GM10847 (cell line): Measurements from ENCODE around the gene RND1.

ENCODE experiments used
- POLR2A ChIP-seq: IDR thresholded peaks from 2 replicates; pipeline ENCODE4 v1.6.1; 2011; ENCODE audit not compliant: insufficient read length; ENCODE audit errors: extremely low read depth

RND1 gene

DNA sequence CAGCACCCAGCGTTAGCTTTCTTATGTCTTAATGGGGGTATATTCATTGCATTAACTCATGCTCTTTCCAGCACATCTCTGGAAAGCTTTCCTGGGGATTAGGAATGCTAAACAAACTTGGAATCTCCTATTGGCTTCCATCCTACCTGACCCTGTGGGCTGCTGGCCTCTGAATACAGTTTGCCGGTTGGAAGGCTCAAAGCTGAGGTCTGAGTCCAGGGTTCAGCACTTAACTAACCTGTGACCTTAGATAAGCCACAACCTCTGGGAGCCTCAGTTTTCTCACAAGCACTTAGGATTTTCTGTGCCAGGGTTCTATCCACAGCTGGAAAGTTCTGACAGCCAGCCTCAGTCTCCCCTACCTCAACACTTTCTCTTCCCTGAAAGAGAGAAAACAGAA lies 12.9 kb upstream of the RND1 start:
- no peak for TF ChIP-seq POLR2A

DNA sequence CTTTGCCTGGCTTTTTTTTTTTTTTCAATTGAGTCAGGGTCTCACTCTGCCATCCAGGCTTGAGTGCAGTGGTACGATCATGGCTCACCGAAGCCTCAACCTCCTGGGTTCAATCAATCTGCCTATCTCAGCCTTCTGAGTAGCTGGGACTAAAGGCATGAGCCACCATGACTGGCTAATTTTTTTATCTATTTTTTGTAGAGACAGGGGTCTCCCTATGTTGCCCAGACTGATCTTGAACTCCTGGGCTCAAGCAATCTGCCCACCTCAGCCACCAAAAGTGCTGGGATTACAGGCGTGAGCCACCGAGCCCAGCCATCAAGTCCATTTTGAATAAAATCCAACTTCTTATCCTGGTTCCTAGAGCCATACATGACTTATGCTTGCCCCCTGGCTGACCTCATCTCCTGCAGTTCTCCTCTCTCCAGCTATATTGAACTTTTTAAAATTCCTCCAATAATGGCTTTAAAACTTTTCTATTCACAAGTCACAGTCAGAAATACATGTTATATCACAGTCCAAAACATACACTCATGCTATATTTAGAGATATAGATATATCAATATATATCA lies 10.4 kb upstream of the RND1 start:
- TF ChIP-seq POLR2A: no peak

DNA sequence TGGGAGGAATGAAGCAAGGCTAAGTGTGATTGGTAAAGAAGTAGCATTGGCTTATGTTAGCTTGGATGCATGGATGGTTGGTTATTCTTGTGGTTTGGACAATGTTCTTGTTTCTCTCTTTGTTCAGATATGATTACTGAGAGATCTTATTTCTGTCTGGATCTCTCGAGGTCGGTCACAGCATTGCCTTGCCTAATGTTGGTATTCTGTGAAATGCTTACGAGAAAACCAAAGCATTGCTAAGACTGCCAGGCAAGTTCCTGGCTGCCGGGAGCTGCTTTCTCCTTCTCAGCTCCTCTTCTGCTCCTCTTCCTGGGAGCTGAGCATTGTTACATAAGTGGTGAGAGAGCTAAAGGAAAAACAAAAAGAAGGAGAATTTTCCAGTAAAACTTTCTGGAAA lies 7.4 kb upstream of the RND1 start:
- no peak for TF ChIP-seq POLR2A

DNA sequence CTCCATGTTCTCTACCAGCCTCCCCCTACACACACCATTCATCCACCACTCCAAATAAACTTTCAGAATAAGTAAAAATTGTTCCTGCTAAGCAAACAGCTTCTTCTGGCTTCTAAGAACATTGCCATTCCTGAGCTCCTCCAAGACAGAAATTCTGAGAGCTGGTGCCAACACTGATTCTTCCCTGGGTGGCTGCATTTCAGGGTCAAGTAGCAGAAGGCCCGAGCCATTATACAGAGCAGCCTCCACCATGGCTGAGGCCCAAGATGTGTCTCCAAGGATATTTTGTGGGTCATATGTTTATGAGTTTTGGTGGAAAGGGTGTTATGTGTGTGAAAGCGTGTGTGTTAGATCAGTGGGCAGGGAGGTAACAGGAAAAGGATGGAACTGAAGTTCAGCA lies 3.5 kb upstream of the RND1 start:
- no peak for TF ChIP-seq POLR2A

DNA sequence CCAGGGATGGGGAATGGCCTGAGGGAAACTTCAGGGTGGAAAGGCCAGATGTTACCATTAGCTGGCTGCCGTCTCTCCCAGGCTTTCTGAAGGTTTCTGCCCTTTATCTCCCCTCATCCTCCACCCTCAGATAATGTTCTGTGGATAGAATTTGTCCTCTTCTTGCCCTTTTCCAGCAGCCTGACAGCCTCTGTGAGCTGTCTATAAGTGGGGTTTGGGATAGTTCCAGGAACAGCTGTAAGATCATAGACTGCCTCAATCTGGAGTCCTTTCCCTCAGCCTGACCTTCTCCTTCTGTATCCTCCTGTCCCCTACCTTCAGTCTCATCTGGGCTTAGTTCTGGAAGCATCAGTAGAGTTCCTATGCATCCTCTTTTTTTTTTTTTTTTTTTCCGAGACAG lies 2.8 kb upstream of the RND1 start:
- TF ChIP-seq POLR2A: no peak

DNA sequence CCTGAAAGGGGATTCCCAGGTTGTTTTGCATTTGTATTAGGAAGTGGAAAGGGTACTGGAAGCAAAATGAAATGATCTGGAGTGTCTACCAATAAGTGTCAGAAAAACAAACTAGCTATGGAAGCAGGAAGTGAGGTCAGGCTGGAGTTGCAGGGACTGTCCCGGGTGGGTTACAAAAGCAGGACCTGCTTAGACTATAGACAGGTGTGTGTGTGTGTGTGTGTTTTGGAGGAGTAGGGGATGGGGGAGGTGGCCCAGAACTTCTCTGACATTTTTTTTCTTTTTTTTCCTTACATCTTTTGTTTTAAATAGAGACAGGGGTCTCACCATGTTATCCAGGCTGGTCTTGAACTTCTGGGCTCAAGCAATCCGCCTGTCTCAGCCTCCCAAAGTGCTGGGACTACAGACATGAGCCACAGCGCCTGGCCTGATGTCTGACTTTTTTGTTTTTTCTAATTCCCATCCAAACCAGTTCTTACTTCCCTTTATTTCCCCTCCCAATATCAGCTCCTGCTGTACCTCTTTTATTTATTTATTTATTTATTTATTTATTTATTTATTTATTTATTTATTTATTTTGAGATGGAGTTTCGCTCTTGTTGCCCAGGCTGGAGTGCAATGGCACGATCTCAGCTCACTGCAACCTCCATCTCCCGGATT lies 512 bp upstream of the RND1 start:
- TF ChIP-seq POLR2A: no peak

DNA sequence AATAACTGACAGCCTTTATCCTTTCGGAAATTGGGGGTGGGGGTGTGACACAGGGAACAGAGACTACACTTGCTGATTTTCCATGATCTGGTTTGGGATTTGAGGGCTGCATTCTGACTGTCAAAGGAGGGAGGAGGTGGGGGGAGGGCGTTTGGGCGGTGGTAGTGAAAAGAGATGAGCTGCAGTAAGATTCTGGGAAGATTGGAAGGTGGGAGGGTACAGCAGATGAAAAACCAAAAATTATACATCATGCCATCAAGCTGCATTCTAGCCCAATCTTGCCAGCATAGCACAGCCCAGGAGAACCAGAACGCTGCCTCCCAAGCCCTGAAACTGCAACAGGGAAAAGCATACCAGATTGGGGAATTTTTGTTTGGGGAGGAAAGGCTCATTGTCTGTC lies 2.4 kb downstream of the RND1 start:
- TF ChIP-seq POLR2A: no peak

DNA sequence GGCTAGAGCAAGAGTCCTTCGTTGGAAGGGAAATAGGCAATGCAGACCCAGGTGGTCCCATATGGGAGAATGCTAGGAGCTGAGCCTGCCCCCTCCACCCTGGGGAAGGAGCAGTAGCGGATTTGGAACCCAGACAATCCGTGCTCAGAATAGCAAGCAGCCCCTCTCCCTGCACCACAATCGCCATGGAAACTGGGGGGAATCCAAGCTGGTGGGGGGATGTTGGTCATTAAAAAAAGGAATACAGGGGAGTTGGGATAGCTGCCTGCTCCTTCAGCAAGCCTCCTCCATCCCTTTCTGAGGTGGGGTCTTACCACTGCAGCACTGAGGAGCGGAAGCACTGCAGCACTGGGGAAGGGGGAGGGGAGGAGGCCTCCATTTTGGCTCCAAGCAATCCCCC lies 2.9 kb downstream of the RND1 start:
- TF ChIP-seq POLR2A: no peak

DNA sequence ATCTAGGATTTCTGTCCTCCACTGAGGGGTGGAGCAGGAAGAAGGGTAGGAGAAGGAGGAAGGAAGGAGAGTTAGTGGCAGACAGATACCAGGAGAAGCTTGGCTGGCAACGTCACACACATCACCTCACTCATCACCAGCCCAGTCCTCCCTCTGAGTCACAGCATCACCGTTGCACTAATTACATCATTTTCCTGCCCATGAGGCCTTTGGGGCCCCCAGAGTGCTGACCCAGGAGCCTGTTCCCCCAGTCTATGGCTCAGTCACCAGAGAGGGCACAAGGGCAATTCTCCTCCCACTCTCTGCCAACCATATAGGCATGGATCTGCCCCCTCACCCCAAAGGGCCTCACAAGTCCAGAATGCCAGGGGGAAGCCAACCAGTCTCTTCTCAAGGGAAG lies 4.6 kb downstream of the RND1 start:
- no peak for TF ChIP-seq POLR2A

DNA sequence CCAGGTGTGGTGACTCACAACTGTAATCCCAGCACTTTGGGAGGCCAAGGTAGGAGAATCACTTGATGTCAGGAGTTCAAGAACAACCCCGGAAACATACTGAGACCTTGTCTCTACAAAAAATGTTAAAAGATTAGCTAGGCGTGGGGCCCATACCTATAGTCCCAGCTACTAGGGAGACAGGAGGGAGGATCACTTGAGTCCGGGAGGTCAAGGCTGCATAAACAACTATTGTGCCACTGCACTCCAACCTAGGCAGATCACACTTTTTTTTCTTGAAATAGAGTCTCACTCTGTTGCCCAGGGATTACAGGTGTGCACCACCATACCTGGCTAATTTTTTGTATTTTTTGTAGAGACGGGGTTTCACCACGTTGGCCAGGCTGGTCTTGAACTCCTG lies 6.1 kb downstream of the RND1 start:
- no peak for TF ChIP-seq POLR2A

DNA sequence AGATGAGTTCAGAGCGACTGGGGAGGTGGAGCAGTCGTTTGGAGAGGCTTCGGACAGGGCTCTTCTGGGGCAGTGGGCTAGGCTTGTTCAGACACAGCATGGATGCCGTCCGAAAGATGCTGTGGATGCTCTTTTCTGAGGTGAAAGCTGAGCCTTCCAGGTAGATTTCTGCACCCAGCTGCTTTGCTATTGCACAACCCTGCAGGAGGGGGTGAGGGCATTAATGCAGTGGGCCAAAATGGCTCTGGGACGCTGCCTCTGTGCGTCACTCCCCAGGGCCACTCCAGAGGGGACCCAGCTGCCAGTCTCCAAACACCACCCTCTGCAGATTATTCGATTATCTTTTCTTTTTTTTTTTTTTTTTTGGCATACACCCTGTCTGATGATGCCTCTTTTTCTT lies 7.6 kb downstream of the RND1 start:
- no peak for TF ChIP-seq POLR2A

DNA sequence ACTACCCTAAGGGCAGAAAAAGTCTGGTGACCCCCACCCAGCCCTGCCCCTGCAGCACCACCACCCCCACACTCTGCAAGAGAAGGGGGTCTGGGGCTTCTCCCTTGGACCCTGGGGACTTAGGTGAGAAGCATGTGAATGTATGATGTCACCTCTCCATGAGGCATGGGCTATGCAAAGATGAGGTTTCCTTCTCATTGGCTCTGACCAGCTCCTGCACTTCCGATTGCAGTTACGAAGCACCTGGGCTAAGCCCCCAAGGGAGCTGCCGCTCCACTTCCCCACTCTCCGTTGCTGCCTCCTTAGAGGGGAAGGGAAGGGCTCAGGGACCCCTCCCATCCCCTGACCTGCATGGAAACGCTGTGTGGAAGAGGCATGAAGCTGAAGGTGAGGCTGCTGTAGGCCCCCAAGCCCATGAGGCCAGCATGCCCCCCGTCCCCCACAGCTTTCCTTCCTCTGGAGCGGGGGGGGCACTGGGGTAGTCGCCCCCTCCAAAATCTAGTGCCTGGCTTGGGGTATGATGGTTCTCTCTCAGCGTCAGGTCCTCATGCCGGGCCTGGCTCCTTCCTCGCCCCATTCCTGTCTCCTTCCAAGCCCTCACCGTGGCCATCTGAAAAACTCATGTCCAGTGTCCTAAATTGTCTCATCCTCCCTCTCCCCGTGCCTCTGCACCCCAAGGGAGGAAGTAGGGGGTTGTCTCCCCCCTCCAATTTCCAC lies 8.2 kb downstream of the RND1 start:
- no peak for TF ChIP-seq POLR2A

DNA sequence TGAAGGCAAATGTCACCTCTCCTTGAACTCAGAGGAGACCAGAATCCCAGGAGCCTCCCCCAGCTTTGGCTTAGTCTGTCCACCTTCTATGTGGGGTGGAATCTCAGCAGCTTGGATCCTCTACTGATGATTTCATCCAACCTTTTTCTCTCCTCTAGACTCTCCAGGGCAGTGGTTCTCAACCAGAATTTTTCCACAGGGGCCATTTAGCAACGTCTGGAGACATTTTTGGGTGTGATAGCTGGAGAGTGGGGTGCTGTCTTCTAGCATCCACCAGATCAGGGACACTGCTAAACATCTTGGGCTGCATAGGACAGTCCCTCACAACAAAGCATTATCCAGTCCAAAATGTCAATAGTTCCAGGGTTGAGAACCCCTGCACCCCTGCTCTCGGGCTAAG lies 9.3 kb downstream of the RND1 start:
- no peak for TF ChIP-seq POLR2A

DNA sequence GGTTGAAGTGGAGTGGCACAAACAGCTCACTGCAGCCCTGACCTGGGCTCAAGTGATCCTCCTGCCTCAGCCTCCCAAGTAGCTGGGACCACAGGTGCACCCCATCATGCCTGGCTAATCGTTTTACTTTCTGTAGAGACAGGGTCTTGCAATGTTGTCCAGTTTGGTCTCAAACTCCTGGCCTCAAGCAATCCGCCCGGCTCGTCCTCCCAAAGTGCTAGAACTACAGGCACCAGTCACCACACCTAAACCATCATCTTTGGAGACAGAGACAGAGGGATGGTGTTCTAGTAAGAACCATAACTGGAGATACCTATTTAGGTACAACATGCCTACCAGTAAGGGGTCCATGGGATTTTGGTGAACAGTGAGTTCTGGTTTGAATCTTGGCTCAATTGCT lies 11.2 kb downstream of the RND1 start:
- no peak for TF ChIP-seq POLR2A

DNA sequence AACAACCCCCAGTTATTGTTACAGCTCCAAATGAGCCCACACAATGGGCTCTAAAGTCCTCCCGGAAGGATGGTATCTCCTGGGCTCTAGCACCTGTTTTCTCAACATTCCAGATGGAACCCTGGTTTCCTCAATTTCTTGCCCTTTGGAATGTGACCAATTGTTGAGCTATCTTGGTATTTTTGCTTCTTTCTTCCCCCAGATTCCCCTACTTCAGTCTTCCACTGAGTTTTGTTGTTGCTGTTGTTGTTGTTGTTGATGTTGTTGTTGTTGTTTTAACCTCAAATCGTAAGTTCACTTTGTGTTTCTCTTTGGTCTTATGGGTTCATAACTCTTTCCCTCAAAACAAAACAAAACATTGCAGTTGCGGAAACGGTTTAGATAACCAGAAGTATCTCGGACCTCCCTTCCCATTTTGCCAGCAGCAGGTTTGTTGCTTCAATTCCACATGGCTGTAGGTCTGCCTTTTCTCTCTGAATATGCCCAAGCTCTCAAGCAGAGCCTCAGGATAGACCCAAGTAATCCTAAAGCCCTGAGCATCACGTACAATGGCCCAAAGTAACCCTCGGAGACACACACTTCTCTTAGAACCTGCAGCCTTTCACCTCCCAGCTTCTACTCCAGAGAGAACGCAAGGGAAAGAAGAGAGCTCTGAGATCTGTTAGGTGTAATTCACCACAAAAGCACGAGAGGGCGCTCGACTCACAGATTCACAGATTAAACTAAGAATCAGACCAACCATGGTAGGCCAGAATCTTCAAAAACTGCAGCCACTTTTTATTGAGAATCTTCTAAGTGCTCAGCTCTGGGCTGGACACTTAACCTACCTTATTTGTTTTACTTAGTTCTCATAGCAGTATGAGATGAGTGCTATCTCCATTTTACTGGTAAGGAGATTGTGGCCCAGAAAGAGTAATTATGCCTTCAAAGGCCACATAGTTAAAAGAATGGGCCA lies 12.7 kb downstream of the RND1 start:
- no peak for TF ChIP-seq POLR2A
